Kidney (tissue), 14 donors: ENCODE data around the gene HOXC13. TPM values are rescaled to one million over a fixed set of nuclear protein-coding genes. Genes with fewer than 3 reads are reported as not detected.

Experiments used
- DNase-seq, 5 donors: peaks; one replicate each; pipeline ENCODE4 v3.0.0-alpha.2; 2013 to 2020
- FAIRE-seq: peaks from 2 replicates; lab custom pipeline; 2012; peaks lifted over from hg19 to GRCh38; lab: Jason Lieb, UNC
- H3K27ac ChIP-seq, 2 donors: one replicate each; pipeline ENCODE4 v1.7.0; 2013; ENCODE audit warnings: low read depth in 2 of 2, low read length in 2 of 2, inconsistent platforms in 1 of 2
- H3K27me3 ChIP-seq: one replicate; pipeline ENCODE4 v1.7.1; 2013; ENCODE audit warnings: low read length, inconsistent platforms; ENCODE audit not compliant: control insufficient read depth, insufficient read depth
- H3K36me3 ChIP-seq, 3 donors: one replicate each; pipeline versions ENCODE4 v1.7.0 to v1.7.1; 2013; ENCODE audit warnings: low read length in 3 of 3, control low read depth in 1 of 3, inconsistent platforms in 1 of 3; ENCODE audit not compliant: insufficient read depth in 3 of 3, control insufficient read depth in 2 of 3
- H3K4me1 ChIP-seq, 3 donors: one replicate each; pipeline versions ENCODE4 v1.7.0 to v1.7.1; 2013; ENCODE audit warnings: low read length in 3 of 3, inconsistent platforms in 1 of 3, low read depth in 1 of 3; ENCODE audit not compliant: control insufficient read depth in 2 of 3, insufficient read depth in 2 of 3
- H3K4me3 ChIP-seq, 3 donors: one replicate each; pipeline versions ENCODE4 v1.7.0 to v1.8.1; 2013; ENCODE audit warnings: low read length in 3 of 3, control low read depth in 1 of 3, inconsistent platforms in 1 of 3
- H3K9ac ChIP-seq, 3 donors: one replicate each; pipeline versions ENCODE4 v1.7.0 to v1.7.1; 2013; ENCODE audit warnings: low read length in 3 of 3, control low read depth in 1 of 3, inconsistent platforms in 1 of 3
- H3K9me3 ChIP-seq, 3 donors: one replicate each; pipeline versions ENCODE4 v1.7.0 to v1.7.1; 2013; ENCODE audit warnings: low read length in 3 of 3, control low read depth in 1 of 3, inconsistent platforms in 1 of 3; ENCODE audit not compliant: control insufficient read depth in 2 of 3, insufficient read depth in 1 of 3
- intact Hi-C: fragments of 100-400 bp; cut with DNase I; formaldehyde crosslinking; loops from one replicate; pipeline ENCODE4 v1.11.1; 2022
- polyA plus RNA-seq: library from polyadenylated mRNA; stranded (reverse); fragments of 350-450 nt; fragmentation: Illumina TruSeq; extraction: RNeasy Lipid Tissue Mini Kit (QIAGEN cat#74804); gene quantifications from one replicate; pipeline ENCODE4 v1.2.3, GENCODE V29; 2014; ENCODE audit warnings: low read depth, low replicate concordance; ENCODE audit not compliant: insufficient read depth
- total RNA-seq: library from RNA; stranded (reverse); fragmentation: NEBNext Ultra II Directional; extraction: Animal tissue kit (Norgen Biotek cat#: 25700); gene quantifications from one replicate; pipeline ENCODE4 v1.2.1, GENCODE V29; 2021
- TF ChIP-seq, protein P1 (sequence below): IDR thresholded peaks from 3 replicates; pipeline ENCODE4 v1.5.1; 2012; ENCODE audit warnings: mild to moderate bottlenecking, moderate library complexity, borderline replicate concordance; ENCODE audit not compliant: insufficient read depth; ENCODE audit errors: extremely low read depth
- donor health status: control.
- donor health status: control.
- donor health status: control.
- donor health status: control.
- donor health status: control.
- donor health status: DM: yes; HTN: yes; CAD: no.
- donor health status: Normal renal cell carcinoma (clear cell type).

Gene HOXC13
- total and polyA plus RNA-seq, 2 donors from 2014 or later = not detected

DNA sequence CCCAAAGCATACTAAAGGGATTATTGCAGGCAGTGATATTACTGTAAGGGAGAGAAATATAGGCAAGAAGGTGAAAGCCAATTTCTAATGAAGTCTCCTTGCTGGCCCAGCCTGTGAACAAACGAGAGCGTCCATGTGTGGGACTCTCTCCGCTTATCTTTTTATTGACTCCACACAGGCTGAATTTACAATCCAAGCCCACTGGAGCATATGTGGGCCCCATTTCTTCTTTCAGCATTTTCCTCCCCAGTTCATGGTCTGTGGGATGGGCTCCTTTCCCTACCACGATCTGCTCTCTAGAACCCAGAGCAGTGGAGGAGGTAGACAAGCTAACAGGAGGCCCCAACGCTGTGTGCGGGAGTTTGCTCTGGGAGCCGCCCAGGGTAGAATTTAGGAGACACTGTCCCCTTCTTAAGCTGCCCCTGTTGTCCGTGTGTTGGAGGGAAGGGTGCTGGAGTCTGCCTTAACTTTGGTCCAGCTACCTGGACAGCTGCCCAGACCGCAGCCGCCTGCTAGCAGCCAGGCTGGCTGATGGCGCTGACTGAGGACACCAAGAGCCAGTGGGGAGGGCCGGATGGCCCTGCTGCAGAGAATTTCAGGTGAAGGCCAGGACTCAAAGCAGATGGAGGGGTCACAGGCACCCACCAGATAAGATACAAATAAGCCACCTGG, 31.1 kb downstream of the HOXC13 start:
- FAIRE-seq (no peak), DNase-seq (no peak)
- Histone ChIP-seq H3K27me3 (peaks cover 49% of the 10 kb centered on the region), H3K9me3 (no peaks in the 10 kb centered on the region), H3K27ac (no peak overlapping the region), H3K4me1 (no peaks in the 10 kb centered on the region), H3K4me3 (no peak overlapping the region), H3K36me3 (no peaks in the 10 kb centered on the region), H3K9ac (no peak overlapping the region)
- TF ChIP-seq, protein P1, sequence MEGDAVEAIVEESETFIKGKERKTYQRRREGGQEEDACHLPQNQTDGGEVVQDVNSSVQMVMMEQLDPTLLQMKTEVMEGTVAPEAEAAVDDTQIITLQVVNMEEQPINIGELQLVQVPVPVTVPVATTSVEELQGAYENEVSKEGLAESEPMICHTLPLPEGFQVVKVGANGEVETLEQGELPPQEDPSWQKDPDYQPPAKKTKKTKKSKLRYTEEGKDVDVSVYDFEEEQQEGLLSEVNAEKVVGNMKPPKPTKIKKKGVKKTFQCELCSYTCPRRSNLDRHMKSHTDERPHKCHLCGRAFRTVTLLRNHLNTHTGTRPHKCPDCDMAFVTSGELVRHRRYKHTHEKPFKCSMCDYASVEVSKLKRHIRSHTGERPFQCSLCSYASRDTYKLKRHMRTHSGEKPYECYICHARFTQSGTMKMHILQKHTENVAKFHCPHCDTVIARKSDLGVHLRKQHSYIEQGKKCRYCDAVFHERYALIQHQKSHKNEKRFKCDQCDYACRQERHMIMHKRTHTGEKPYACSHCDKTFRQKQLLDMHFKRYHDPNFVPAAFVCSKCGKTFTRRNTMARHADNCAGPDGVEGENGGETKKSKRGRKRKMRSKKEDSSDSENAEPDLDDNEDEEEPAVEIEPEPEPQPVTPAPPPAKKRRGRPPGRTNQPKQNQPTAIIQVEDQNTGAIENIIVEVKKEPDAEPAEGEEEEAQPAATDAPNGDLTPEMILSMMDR = no peak
- intact Hi-C loops = no loop called here

DNA sequence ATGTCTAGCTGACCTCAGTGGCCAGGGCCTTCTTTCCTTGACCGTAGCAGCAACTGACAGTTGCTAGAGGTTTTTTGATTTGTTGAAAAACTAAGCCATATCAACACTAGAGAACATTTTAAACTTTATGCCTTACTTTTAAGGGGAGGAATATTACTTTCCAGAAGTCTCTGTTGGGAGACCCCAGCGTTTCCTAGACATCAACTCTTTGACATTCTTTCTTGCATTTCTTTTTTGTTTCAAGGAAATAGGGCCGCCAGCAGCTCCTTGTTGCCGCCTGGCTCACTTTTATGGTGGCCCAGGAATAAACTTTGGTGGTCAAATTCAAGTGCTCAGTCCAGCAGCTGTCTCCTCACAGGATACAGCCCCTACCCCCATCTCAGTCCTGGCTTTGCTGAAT, 31.8 kb downstream of the HOXC13 start:
- Histone ChIP-seq H3K4me3 (no peak overlapping the region), H3K9ac (no peak overlapping the region), H3K27me3 (peaks cover 43% of the 10 kb centered on the region), H3K27ac (no peak overlapping the region), H3K9me3 (no peaks in the 10 kb centered on the region), H3K36me3 (no peaks in the 10 kb centered on the region), H3K4me1 (peaks cover 0 to 1% (median 0%) of the 10 kb centered on the region in 3 donors)
- intact Hi-C loops = no loop called here
- TF ChIP-seq, protein P1 = no peak
- no peak for DNase-seq
- no peak for FAIRE-seq

GRCh38 chr12:53971129-53971528, 32.5 kb downstream of the HOXC13 start:
- H3K27ac ChIP-seq = no peak overlapping the region
- no peaks in the 10 kb centered on the region for H3K9me3 ChIP-seq
- FAIRE-seq (no peak), DNase-seq (no peak)
- peaks cover 40% of the 10 kb centered on the region for H3K27me3 ChIP-seq
- H3K9ac ChIP-seq = no peak overlapping the region
- intact Hi-C loops = no loop called here
- TF ChIP-seq, protein P1 = no peak
- H3K36me3 ChIP-seq = no peaks in the 10 kb centered on the region
- H3K4me1 ChIP-seq = peaks cover 0 to 3% (median 0%) of the 10 kb centered on the region in 3 donors
- H3K4me3 ChIP-seq = no peak overlapping the region

- no peak for DNase-seq
- Histone ChIP-seq H3K27me3 (peaks cover 38% of the 10 kb centered on the region), H3K4me3 (no peak overlapping the region), H3K27ac (no peak overlapping the region), H3K9me3 (no peaks in the 10 kb centered on the region), H3K4me1 (peaks cover 0 to 3% (median 0%) of the 10 kb centered on the region in 3 donors), H3K9ac (no peak overlapping the region), H3K36me3 (no peaks in the 10 kb centered on the region)
- FAIRE-seq = no peak
- TF ChIP-seq, protein P1 = no peak
- intact Hi-C loops = no loop called here
Observed at GRCh38 chr12:53971686-53972085, 33.1 kb downstream of the HOXC13 start.
